OCI-LY7 (cell line): Measurements from ENCODE around the gene MRPL33.

Experiments
- CTCF ChIP-seq: fragments of 200-600 bp; sonication (generic); conservative IDR thresholded peaks from 2 replicates; pipeline ENCODE4 v1.5.1; 2014; ENCODE audit warnings: mild to moderate bottlenecking, antibody characterized with exemption, low read length, moderate library complexity, mixed read lengths
- EZH2phosphoT487 ChIP-seq: fragments of 200-600 bp; sonication (generic); IDR thresholded peaks from 2 replicates; pipeline ENCODE4 v1.6.1; 2018; ENCODE audit warnings: low read depth, borderline replicate concordance, mild to moderate bottlenecking, mixed run types, antibody characterized with exemption, low read length, moderate library complexity, mixed read lengths

- TF ChIP-seq CTCF (no peak), EZH2phosphoT487 (no peak)
These were observed 52.0 kb downstream of the MRPL33 start for GRCh38 chr2:27823569-27823968.
